Hepatocyte (in vitro differentiated cells): ENCODE measurements around the gene COPZ2. TPM values are rescaled to one million over a fixed set of nuclear protein-coding genes. Genes with fewer than 3 reads are reported as not detected.

Experiments used
- DNase-seq: peaks from one replicate; pipeline ENCODE4 v3.0.0-alpha.2; 2016; ENCODE audit warnings: low spot score
- H2AFZ ChIP-seq: fragments of 200-600 bp; sonication (generic); 2 replicates; pipeline ENCODE4 v1.6.0; 2016; ENCODE audit warnings: antibody characterized with exemption, mild to moderate bottlenecking
- H3K27ac ChIP-seq: fragments of 200-600 bp; sonication (generic); 2 replicates; pipeline ENCODE4 v1.5.1; 2016; ENCODE audit warnings: mild to moderate bottlenecking
- H3K27me3 ChIP-seq: fragments of 200-600 bp; sonication (generic); 2 replicates; pipeline ENCODE4 v1.6.1; 2016
- H3K36me3 ChIP-seq: fragments of 200-600 bp; sonication (generic); replicated peaks from 2 replicates; pipeline ENCODE4 v1.5.1; 2016; ENCODE audit warnings: low read depth; ENCODE audit not compliant: insufficient read depth
- H3K4me1 ChIP-seq: fragments of 200-600 bp; sonication (generic); 2 replicates; pipeline ENCODE4 v1.5.1; 2016; ENCODE audit warnings: mild to moderate bottlenecking, moderate library complexity; ENCODE audit not compliant: insufficient read depth
- H3K4me2 ChIP-seq: fragments of 200-600 bp; sonication (generic); 2 replicates; pipeline ENCODE4 v1.6.0; 2016
- H3K4me3 ChIP-seq: fragments of 200-600 bp; sonication (generic); 2 replicates; pipeline ENCODE4 v1.5.1; 2016; ENCODE audit warnings: mild to moderate bottlenecking
- H3K79me2 ChIP-seq: fragments of 200-600 bp; sonication (generic); 2 replicates; pipeline ENCODE4 v1.6.0; 2017; ENCODE audit warnings: mild to moderate bottlenecking
- H3K9me2 ChIP-seq: fragments of 200-600 bp; sonication (generic); replicated peaks from 2 replicates; pipeline ENCODE4 v1.6.0; 2017; ENCODE audit warnings: mild to moderate bottlenecking; ENCODE audit not compliant: insufficient read depth
- H3K9me3 ChIP-seq: fragments of 200-600 bp; sonication (generic); 2 replicates; pipeline ENCODE4 v1.5.1; 2016; ENCODE audit warnings: low read depth, mild to moderate bottlenecking
- H4K20me1 ChIP-seq: fragments of 200-600 bp; sonication (generic); 2 replicates; pipeline ENCODE4 v1.6.0; 2016; ENCODE audit warnings: mild to moderate bottlenecking; ENCODE audit not compliant: insufficient read depth, poor library complexity, severe bottlenecking
- CTCF ChIP-seq: fragments of 200-600 bp; sonication (generic); IDR thresholded peaks from 2 replicates; pipeline ENCODE4 v1.5.1; 2016; ENCODE audit warnings: antibody characterized with exemption, mild to moderate bottlenecking; ENCODE audit not compliant: poor library complexity
- EZH2 ChIP-seq: fragments of 200-600 bp; sonication (generic); IDR thresholded peaks from 2 replicates; pipeline ENCODE4 v1.6.1; 2016; ENCODE audit warnings: antibody characterized with exemption, mild to moderate bottlenecking, borderline replicate concordance
- EZH2phosphoT487 ChIP-seq: fragments of 200-600 bp; sonication (generic); IDR thresholded peaks from one replicate; pipeline ENCODE4 v1.6.1; 2018; ENCODE audit warnings: antibody characterized with exemption, mild to moderate bottlenecking, low read depth, moderate library complexity; ENCODE audit not compliant: unreplicated experiment, severe bottlenecking
- WGBS: methylation state at CpG from one replicate; pipeline ENCODE4 v1.1.6; 2016; ENCODE audit warnings: low lambda C conversion rate; ENCODE audit errors: missing lambda C conversion rate; 5-methylcytosine and 5-hydroxymethylcytosine counted together
- polyA plus RNA-seq: library from polyadenylated mRNA; unstranded; fragments of >200 nt; fragmentation: Nextera tagmentation; extraction: Ambion mirVana; gene quantifications from 2 replicates; pipeline ENCODE4 v1.2.1, GENCODE V29; 2016
- total RNA-seq: library from RNA; depleted of rRNA; stranded (reverse); fragments of >200 nt; gene quantifications from 2 replicates; pipeline ENCODE4 v1.2.3, GENCODE V29; 2014

COPZ2 gene
- total and polyA plus RNA-seq, 2 experiments from 2014 or later, result 36.0 to 139 TPM

DNA sequence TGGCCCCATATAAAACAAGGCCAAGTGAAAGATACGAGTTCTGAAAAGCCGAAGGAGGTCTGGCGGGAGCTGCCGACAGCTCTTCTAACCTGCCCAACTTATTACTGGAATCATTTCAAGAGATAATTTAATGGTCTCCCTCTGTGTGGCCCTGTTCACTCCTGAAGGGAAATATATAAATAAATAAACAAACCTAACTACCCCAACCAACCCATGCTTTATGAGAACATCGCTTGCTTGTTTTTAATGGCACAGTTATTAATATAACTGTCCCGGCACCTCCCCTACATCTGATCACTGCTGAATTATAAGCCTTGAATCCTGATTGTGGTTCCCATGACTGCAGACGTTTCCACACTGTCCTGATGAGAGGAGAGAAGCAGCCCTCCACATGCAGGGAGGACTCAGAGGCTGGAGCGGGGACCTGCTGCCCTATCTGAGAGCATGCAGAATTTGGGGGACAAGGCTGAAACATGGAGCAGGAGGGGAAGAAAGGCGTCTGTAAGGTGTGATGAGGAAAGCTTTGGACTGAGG is 44.5 kb downstream of the COPZ2 start:
- H3K4me3 ChIP-seq, result no peak overlapping the region

GRCh38 chr17:47992216-47992615 is 45.4 kb downstream of the COPZ2 start:
- Histone ChIP-seq H3K4me2 (no peak overlapping the region), H4K20me1 (no peaks in the 10 kb centered on the region), H3K4me1 (peaks cover 8% of the 10 kb centered on the region), H3K9me3 (no peaks in the 10 kb centered on the region), H3K27me3 (no peaks in the 10 kb centered on the region), H2AFZ (no peak overlapping the region), H3K9me2 (no peaks in the 10 kb centered on the region), H3K79me2 (no peaks in the 10 kb centered on the region), H3K36me3 (no peaks in the 10 kb centered on the region), H3K27ac (no peak overlapping the region), H3K4me3 (no peak overlapping the region)
- TF ChIP-seq EZH2phosphoT487, result no peak
- TF ChIP-seq CTCF, result no peak
- TF ChIP-seq EZH2, result no peak
- 81% methylated on average over 4 of the region's 4 CpGs for WGBS
- DNase-seq, result no peak

More for the DNA sequence above, 44.5 kb downstream of the COPZ2 start:
- H3K27me3 ChIP-seq, result no peaks in the 10 kb centered on the region
- H3K4me2 ChIP-seq, result no peak overlapping the region
- DNase-seq, result no peak
- H3K9me2 ChIP-seq, result no peaks in the 10 kb centered on the region
- no peak overlapping the region for H3K27ac ChIP-seq
- no peaks in the 10 kb centered on the region for H3K36me3 ChIP-seq
- no peaks in the 10 kb centered on the region for H3K79me2 ChIP-seq
- TF ChIP-seq EZH2 (no peak), EZH2phosphoT487 (no peak), CTCF (no peak)
- H2AFZ ChIP-seq, result no peak overlapping the region
- WGBS, result 61% methylated on average over 9 of the region's 9 CpGs
- no peaks in the 10 kb centered on the region for H3K4me1 ChIP-seq
- no peaks in the 10 kb centered on the region for H3K9me3 ChIP-seq
- H4K20me1 ChIP-seq, result no peaks in the 10 kb centered on the region

GRCh38 chr17:47990962-47991731 is 46.5 kb downstream of the COPZ2 start:
- H3K27me3 ChIP-seq, result no peaks in the 10 kb centered on the region
- H3K27ac ChIP-seq, result no peak overlapping the region
- H3K4me3 ChIP-seq, result no peak overlapping the region
- no peaks in the 10 kb centered on the region for H3K36me3 ChIP-seq
- no peaks in the 10 kb centered on the region for H4K20me1 ChIP-seq
- DNase-seq, result no peak
- H2AFZ ChIP-seq, result no peak overlapping the region
- 52% methylated on average over 13 of the region's 14 CpGs for WGBS
- H3K79me2 ChIP-seq, result no peaks in the 10 kb centered on the region
- TF ChIP-seq EZH2phosphoT487, result no peak
- no peak for TF ChIP-seq CTCF
- no peak for TF ChIP-seq EZH2
- H3K9me3 ChIP-seq, result no peaks in the 10 kb centered on the region
- no peak overlapping the region for H3K4me2 ChIP-seq
- H3K9me2 ChIP-seq, result no peaks in the 10 kb centered on the region
- H3K4me1 ChIP-seq, result peaks cover 9% of the 10 kb centered on the region
